AG09309 (cell line): ENCODE results near the gene TMPRSS6.
A peak's percentile ranks its signal among the peaks of the same experiment; 100 is the strongest.

ENCODE experiments used
- DNase-seq: peaks from one replicate; pipeline ENCODE4 v3.0.0-alpha.2; 2010; ENCODE audit warnings: low read depth
- H3K4me3 ChIP-seq: 2 replicates; pipeline ENCODE4 v1.5.1; 2011; ENCODE audit warnings: mild to moderate bottlenecking, low read depth, low read length, moderate library complexity; ENCODE audit not compliant: control insufficient read depth
- TF ChIP-seq, protein P1 (sequence below): IDR thresholded peaks from 2 replicates; pipeline ENCODE4 v1.5.1; 2011; ENCODE audit warnings: mild to moderate bottlenecking, low read depth, low read length, inconsistent platforms; ENCODE audit not compliant: insufficient read depth, control insufficient read depth; ENCODE audit errors: missing control alignments

TMPRSS6 gene

DNA sequence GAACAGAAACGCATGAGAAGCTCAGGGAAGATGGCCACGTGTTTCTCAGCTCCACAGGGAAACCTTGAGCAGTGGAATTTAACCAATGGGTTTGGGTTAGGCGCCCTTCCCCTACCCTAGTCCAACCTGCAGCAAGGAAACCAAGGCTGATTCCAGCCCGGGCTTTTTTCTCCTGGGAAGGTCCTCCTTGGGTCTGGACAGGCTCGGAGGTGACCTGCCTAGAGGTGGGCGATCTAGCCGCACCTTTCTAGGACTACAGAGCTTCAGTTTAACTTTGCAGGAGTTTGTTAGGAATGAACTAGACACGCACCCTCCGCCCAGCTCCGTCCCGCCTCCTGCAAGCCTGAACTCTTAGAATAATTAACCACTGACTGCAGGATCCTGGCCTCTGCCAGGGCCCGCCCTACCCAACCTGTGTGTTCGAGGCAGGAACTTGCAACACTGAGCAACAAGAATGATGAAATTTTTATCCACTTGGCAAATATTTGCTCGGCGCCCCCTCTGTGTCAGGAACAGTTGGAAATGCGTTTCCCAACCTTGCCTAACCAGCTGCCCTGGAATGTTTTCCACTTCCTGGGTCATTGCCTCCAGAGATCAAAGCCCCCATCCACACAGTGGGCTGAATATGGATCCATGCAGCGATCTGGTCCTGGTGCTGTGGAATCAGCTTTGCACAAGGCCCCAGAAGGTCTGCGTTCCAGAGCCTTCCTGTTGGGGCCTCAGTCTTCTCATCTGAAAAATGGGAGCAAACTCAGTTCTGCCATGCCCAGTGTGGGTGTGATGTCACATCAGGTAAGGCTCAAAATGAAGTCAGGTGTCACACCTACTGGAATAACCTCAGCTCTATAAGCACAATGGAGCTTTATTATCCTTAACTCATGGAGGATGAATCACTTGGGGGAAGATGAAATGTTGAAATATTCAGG lies 76.7 kb downstream of the TMPRSS6 start:
- TF ChIP-seq, protein P1, sequence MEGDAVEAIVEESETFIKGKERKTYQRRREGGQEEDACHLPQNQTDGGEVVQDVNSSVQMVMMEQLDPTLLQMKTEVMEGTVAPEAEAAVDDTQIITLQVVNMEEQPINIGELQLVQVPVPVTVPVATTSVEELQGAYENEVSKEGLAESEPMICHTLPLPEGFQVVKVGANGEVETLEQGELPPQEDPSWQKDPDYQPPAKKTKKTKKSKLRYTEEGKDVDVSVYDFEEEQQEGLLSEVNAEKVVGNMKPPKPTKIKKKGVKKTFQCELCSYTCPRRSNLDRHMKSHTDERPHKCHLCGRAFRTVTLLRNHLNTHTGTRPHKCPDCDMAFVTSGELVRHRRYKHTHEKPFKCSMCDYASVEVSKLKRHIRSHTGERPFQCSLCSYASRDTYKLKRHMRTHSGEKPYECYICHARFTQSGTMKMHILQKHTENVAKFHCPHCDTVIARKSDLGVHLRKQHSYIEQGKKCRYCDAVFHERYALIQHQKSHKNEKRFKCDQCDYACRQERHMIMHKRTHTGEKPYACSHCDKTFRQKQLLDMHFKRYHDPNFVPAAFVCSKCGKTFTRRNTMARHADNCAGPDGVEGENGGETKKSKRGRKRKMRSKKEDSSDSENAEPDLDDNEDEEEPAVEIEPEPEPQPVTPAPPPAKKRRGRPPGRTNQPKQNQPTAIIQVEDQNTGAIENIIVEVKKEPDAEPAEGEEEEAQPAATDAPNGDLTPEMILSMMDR = no peak
- no peak overlapping the region for H3K4me3 ChIP-seq
- DNase-seq = peak; percentile 57

DNA sequence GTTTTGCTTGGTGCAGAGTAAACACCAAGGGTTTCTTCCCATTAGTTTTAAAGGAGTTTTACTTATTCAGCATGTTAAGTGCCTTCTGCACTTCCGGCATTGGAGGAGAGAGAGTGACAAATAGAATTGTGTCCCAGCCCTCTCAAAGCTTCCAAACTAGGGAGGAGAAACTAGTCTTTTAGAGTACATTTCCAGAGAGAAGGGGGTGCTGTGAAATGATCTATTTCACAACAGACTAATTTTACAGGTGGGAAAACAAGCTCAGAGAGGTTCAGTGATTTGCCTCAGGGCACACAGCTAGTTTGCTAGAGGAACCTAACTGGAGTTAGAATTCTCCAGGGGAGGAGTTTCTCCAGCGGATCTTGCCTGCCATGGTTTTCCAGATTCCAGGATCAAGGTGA lies 77.4 kb downstream of the TMPRSS6 start:
- DNase-seq = no peak
- TF ChIP-seq, protein P1 = no peak
- no peak overlapping the region for H3K4me3 ChIP-seq

DNA sequence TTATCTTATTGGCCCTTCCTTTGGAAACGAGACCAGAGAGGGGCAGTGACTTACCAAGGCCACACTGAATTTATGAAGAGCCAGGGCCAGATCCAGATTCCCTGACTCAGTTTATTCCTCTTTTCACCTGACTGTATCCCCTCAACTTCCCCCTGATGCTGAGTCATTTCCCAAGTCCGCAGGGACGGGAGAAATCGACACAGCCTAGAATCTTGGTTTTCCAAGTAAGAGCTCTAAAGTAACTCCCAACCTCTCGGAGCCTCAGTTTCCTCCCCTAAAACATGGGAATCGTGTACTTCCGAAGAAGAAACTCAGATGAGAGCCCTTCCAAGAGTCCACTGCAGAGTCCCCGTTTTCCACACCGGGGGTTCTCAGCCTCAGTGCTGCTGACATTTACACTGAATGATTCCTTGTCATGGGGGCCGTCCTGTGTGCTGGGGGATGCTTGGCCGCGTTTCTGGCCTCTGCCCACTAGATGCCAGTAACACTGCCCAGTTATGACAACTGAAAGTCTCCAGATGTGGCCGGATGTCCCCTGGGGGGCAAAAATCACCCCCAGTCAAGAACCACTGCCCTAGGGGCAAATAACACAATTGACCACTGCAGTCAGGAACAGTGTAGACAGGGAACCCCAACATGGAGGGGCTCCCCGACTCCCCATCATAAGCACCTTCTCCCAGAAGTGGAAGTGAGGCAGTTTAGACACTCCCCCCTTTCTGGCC lies 78.8 kb downstream of the TMPRSS6 start:
- DNase-seq = no peak
- TF ChIP-seq, protein P1 = no peak
- H3K4me3 ChIP-seq = no peak overlapping the region

DNA sequence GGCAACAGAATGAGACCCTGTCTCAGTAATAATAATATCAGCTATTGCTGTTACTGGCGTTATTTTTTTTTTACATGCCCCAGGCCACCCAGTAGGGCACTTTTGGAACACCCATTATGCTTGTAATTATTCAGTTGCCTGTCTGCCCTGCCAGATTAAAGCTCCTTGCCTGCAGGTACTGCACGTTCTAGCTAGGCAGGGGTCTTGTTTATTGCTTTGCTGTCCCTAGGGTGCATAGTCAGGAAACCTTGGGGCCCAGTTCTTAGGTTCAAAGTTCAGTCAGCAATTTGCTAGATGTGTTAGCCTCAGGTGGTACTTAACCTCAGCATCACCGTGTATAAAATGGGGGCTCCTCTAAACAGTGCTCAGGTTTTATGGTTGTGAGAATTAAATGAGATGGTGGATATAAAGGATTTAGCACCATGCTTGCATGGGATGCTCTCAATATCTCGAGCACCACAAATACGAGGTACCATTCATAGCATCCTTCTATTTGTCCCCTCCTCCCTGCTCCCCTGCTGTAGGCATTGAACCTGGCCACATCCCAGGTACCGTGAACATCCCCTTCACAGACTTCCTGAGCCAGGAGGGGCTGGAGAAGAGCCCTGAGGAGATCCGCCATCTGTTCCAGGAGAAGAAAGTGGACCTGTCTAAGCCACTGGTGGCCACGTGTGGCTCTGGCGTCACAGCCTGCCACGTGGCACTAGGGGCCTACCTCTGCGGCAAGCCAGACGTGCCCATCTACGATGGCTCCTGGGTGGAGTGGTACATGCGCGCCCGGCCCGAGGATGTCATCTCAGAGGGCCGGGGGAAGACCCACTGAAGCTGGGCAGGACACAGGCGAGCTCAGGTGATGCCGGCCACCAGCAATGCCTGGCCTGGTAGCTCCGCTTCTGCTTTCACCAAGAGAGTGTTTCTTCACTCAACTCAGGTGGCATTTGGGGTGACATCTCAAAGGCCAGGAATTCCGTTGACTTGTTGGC lies 80.5 kb downstream of the TMPRSS6 start:
- no peak for DNase-seq
- TF ChIP-seq, protein P1 = no peak
- no peak overlapping the region for H3K4me3 ChIP-seq

DNA sequence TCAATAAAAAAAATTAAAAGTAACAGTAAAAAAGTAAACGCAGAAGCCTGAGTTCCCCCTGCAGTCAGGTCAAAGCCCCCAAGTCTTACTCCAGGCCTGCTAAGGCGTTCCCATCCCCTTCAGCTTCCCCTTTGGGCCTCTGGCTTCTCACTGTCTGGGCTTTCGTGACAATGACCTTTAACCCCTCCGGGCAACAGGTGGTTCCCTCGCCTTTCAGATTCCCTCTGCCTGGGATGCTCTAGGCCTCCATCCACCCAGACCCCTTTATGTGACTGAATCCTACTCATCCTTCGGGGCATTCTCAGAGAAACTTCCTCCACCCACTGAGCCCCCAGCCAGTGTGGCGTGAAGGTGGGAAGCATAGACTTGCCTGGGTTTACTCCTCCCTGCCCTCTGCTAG lies 82.0 kb downstream of the TMPRSS6 start:
- H3K4me3 ChIP-seq = no peak overlapping the region
- TF ChIP-seq, protein P1 = no peak
- DNase-seq = no peak

DNA sequence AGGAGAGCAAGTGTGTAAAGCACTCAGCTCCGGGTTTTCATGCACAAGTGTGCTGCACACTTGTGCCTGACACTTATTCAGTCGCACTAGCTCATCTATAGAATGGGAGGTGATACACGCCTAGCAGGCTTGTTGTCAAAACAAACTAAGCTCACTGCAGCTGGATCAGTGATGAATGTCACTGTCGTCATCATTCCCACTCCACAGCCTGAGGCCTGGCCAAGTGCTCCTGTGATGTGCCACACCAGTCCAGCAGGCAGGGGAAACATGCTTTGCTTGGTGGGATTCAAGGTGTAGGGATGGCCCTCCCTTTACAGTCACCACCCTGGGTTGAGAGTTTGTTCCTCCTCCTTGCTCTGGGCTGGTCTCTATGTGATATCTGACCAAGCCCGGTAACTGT lies 83.2 kb downstream of the TMPRSS6 start:
- TF ChIP-seq, protein P1 = no peak
- no peak overlapping the region for H3K4me3 ChIP-seq
- DNase-seq = no peak
